ENCODE results near the gene BCKDK. TPM values are rescaled to one million over a fixed set of nuclear protein-coding genes. Genes with fewer than 3 reads are reported as not detected.

BCKDK gene
- total and polyA plus RNA-seq, 2 of the 13 experiments (the other 11 are each of a cell fraction or from before 2014, with no cell fraction given): 24.9 to 42.6 TPM

DNA sequence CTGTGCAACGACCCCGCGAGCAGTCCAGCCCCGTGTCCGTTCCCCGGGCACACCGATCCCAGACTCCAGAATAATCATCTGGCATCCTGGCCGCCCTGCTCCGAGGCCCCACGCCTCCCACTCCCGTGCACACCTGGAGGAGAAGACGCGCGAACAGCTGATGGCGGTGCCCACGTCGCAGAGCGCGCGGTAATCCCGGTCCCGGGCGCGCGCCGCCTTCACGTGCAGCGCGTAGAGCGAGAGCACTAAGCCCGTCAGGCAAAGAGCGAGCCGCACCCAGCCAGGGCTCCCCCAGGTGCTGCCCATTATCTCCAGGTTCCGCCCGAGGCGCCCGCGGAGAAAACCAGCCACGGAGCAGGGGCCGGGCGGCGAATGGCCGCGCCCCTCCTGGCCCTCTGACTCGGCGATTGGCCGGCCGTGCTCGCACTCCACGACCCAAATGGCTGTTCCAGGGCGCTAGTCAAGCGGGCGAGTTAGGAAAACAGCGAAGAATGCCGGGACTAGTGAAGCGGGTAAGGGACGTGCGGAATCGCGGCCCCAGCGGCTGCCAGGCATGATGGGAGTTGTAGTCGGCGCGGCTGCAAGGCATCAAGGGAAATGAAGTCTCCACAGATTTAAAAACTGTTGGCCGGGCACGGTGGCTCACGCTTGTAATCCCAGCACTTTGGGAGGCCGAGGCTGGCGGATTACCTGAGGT, 13.6 kb upstream of the BCKDK start, which contains the start of gene VKORC1 (continued):
- TF ChIP-seq SIN3B (IDR thresholded peaks at IDR 0.05; ENCODE audit: low read length) (no peak), ZNF431 (CRISPR knock-in tag; IDR thresholded peaks at IDR 0.05; ENCODE audit: borderline replicate concordance, low read depth) (peak; percentile 80), ZNF761 (CRISPR knock-in tag; conservative IDR thresholded peaks at IDR 0.05) (peak; percentile 81; the same call in 1 of the 2 replicates), PHB2 (IDR thresholded peaks at IDR 0.05; ENCODE audit: partially characterized antibody) (no peak), SP4 (CRISPR knock-in tag; IDR thresholded peaks at IDR 0.05) (peak; percentile 82), RFX3 (CRISPR knock-in tag; IDR thresholded peaks at IDR 0.05) (no peak), KLF15 (CRISPR knock-in tag; IDR thresholded peaks at IDR 0.05; ENCODE audit: borderline replicate concordance) (no peak), HOXA9 (CRISPR knock-in tag; IDR thresholded peaks at IDR 0.05; ENCODE audit: borderline replicate concordance) (no peak), FOXC1 (CRISPR knock-in tag; IDR thresholded peaks at IDR 0.05; ENCODE audit: borderline replicate concordance) (0 out of 2 replicates have a peak, but pooled peaks have one; percentile 28), RFXAP (CRISPR knock-in tag; IDR thresholded peaks at IDR 0.05; ENCODE audit: borderline replicate concordance) (peak; percentile 97), XRCC5 (optimal IDR thresholded peaks at IDR 0.05; ENCODE audit: low read length) (peak; percentile 75), IKZF4 (CRISPR knock-in tag; IDR thresholded peaks at IDR 0.05; ENCODE audit: borderline replicate concordance, low read depth, not compliant biosample characterization) (peak; percentile 19), ZNF263 (CRISPR knock-in tag; IDR thresholded peaks at IDR 0.05) (no peak; the same call in 1 of the 2 replicates)
- TF ChIP-seq, protein P1, sequence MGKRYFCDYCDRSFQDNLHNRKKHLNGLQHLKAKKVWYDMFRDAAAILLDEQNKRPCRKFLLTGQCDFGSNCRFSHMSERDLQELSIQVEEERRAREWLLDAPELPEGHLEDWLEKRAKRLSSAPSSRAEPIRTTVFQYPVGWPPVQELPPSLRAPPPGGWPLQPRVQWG (CRISPR knock-in tag; IDR thresholded peaks at IDR 0.05; ENCODE audit: borderline replicate concordance, low read depth): no peak
- TF ChIP-seq, protein P2, sequence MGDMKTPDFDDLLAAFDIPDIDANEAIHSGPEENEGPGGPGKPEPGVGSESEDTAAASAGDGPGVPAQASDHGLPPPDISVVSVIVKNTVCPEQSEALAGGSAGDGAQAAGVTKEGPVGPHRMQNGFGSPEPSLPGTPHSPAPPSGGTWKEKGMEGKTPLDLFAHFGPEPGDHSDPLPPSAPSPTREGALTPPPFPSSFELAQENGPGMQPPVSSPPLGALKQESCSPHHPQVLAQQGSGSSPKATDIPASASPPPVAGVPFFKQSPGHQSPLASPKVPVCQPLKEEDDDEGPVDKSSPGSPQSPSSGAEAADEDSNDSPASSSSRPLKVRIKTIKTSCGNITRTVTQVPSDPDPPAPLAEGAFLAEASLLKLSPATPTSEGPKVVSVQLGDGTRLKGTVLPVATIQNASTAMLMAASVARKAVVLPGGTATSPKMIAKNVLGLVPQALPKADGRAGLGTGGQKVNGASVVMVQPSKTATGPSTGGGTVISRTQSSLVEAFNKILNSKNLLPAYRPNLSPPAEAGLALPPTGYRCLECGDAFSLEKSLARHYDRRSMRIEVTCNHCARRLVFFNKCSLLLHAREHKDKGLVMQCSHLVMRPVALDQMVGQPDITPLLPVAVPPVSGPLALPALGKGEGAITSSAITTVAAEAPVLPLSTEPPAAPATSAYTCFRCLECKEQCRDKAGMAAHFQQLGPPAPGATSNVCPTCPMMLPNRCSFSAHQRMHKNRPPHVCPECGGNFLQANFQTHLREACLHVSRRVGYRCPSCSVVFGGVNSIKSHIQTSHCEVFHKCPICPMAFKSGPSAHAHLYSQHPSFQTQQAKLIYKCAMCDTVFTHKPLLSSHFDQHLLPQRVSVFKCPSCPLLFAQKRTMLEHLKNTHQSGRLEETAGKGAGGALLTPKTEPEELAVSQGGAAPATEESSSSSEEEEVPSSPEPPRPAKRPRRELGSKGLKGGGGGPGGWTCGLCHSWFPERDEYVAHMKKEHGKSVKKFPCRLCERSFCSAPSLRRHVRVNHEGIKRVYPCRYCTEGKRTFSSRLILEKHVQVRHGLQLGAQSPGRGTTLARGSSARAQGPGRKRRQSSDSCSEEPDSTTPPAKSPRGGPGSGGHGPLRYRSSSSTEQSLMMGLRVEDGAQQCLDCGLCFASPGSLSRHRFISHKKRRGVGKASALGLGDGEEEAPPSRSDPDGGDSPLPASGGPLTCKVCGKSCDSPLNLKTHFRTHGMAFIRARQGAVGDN (CRISPR knock-in tag; IDR thresholded peaks at IDR 0.05): peak; percentile 94
- TF ChIP-seq, protein P3, sequence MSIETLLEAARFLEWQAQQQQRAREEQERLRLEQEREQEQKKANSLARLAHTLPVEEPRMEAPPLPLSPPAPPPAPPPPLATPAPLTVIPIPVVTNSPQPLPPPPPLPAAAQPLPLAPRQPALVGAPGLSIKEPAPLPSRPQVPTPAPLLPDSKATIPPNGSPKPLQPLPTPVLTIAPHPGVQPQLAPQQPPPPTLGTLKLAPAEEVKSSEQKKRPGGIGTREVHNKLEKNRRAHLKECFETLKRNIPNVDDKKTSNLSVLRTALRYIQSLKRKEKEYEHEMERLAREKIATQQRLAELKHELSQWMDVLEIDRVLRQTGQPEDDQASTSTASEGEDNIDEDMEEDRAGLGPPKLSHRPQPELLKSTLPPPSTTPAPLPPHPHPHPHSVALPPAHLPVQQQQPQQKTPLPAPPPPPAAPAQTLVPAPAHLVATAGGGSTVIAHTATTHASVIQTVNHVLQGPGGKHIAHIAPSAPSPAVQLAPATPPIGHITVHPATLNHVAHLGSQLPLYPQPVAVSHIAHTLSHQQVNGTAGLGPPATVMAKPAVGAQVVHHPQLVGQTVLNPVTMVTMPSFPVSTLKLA (IDR thresholded peaks at IDR 0.05): peak; percentile 62; the same call in 1 of the 2 replicates
- TF ChIP-seq, protein P4, sequence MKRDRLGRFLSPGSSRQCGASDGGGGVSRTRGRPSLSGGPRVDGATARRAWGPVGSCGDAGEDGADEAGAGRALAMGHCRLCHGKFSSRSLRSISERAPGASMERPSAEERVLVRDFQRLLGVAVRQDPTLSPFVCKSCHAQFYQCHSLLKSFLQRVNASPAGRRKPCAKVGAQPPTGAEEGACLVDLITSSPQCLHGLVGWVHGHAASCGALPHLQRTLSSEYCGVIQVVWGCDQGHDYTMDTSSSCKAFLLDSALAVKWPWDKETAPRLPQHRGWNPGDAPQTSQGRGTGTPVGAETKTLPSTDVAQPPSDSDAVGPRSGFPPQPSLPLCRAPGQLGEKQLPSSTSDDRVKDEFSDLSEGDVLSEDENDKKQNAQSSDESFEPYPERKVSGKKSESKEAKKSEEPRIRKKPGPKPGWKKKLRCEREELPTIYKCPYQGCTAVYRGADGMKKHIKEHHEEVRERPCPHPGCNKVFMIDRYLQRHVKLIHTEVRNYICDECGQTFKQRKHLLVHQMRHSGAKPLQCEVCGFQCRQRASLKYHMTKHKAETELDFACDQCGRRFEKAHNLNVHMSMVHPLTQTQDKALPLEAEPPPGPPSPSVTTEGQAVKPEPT (CRISPR knock-in tag; IDR thresholded peaks at IDR 0.05; ENCODE audit: low read depth): no peak
- TF ChIP-seq, protein P5, sequence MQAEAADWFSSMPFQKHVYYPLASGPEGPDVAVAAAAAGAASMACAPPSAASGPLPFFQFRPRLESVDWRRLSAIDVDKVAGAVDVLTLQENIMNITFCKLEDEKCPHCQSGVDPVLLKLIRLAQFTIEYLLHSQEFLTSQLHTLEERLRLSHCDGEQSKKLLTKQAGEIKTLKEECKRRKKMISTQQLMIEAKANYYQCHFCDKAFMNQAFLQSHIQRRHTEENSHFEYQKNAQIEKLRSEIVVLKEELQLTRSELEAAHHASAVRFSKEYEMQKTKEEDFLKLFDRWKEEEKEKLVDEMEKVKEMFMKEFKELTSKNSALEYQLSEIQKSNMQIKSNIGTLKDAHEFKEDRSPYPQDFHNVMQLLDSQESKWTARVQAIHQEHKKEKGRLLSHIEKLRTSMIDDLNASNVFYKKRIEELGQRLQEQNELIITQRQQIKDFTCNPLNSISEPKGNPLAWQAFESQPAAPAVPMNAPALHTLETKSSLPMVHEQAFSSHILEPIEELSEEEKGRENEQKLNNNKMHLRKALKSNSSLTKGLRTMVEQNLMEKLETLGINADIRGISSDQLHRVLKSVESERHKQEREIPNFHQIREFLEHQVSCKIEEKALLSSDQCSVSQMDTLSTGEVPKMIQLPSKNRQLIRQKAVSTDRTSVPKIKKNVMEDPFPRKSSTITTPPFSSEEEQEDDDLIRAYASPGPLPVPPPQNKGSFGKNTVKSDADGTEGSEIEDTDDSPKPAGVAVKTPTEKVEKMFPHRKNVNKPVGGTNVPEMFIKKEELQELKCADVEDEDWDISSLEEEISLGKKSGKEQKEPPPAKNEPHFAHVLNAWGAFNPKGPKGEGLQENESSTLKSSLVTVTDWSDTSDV (CRISPR knock-in tag; IDR thresholded peaks at IDR 0.05): no peak
